Activated effector memory CD4-positive, alpha-beta T cell treated with Interleukin-2 at 50 U/mL for 16 hours (primary cell): ENCODE data around the gene IFT88.

Experiments used
- DNase-seq: peaks from one replicate; pipeline ENCODE4 v3.0.0-alpha.2; 2020

Gene IFT88

DNA sequence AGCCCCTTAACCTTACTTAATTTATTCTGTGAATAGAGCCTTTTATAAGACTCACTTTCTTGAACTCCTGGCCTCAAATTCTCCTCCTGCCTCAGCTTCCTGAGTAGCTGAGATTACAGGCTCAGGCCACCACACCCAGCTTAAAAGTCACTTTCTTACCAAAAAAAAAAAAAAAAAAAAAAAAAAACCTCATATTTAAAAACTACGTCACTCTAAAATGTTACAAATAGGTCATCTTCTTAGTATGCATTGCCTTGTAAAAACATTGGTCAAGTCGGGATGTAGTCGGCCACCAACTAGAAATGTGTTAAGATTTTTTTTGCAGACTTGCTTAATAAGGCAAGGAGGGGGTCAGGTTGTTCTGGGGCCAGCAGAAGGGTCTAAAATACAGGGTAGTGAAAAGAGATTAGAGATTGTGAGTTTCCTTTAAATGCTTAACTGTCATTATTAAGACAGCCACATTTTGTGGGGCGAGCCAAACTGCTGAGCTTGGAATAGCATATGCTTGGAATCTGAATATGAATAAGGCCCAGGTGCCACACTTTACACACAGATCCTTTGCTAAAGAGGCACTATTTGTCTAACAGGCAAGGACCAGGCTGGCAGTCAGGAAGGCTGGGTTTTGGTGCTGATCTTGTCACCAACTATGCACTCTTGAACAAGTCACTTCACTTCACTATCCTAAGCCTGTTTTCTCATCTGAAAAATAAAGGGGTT lies 120.1 kb downstream of the IFT88 start:
- no peak for DNase-seq

DNA sequence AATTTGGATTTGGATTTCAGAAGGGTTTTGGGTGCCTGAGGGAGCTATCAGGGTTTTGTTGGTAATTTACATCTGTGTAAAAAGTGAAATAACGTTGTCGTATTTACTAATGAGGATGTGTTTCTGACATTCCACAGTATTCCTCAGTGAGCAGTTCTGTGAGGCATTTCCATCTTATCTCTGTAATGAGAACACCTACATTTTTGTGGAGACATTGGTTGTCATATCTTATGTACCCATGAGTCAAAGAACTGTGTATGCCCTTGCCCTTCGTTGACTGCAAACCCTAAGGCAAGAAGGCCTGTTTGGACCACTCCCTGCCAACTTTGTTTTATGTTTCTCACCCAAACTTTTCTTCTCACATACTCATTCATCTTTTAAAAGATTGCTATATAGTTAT lies 122.3 kb downstream of the IFT88 start:
- no peak for DNase-seq

DNA sequence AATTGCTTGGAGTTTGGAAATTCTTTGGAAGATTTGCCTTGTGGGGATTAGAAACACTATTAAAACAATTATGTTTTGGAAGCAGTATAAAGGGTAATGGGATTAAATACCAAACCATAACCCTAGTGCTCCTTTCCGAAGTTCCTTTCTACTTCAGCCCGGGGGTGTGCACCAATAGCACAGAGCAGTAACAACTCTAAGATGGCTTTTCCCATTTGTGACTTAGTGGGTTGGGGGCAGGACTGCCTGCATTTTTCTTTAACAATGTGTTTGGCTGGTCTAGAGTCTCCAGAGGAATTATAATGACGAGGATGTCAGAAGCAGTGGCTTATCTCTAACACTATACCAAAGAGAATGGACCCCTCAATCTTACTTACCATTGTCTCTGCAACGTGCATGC lies 124.7 kb downstream of the IFT88 start:
- DNase-seq, result no peak

DNA sequence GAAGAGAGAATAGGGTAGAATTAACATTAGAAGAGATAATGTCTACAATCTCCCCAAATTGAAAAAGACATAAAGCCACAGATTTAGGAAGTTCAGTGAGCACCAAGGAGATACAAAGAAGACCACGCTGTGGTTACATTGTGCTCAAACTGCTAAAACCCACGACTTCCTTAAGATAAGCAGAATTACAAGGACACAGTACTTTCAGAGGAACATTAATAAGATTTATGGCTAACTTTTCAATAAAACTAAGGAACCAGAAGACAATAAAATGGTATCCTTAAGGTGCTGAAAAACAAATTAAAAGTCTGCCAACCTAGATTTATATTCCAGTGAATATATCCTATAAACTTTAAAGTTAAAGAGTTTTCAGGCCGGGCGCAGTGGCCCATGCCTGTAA lies 129.1 kb downstream of the IFT88 start:
- no peak for DNase-seq

DNA sequence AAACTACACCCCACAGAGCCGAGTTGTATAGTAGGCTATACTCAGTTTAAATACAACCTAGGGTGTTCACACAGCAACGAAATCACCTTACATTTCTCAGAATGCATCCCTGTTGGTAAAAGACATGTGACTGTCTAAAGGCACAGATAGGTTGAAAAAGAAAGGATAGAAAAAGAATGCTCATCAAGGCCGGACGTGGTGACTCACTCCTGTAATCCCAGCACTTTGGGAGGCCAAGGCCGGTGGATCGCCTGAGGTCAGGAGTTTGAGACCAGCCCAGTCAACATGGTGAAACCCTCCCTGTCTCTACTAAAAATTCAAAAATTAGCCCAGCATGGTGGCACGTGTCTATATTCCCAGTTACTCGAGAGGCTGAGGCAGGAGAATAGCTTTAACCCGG lies 132.8 kb downstream of the IFT88 start:
- DNase-seq, result no peak

DNA sequence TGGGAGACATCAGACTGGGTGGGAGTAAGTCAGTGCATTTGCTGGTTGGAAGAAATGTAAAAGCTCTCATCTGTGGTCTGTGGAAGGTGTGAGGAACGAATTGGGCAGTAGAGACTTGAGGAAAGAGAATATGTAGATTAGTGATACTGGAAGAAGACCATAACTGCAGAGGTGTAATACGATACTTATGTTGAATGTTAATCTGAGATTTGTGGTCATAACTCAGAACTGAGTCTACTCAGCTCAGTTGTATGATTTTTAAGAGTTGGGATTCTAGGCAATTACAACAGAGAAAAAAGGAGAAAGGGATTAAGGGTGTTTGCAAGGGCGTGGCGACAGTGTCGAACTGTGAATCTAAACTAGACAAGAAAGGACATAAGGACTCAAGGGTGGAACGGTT lies 133.3 kb downstream of the IFT88 start:
- DNase-seq, result no peak

DNA sequence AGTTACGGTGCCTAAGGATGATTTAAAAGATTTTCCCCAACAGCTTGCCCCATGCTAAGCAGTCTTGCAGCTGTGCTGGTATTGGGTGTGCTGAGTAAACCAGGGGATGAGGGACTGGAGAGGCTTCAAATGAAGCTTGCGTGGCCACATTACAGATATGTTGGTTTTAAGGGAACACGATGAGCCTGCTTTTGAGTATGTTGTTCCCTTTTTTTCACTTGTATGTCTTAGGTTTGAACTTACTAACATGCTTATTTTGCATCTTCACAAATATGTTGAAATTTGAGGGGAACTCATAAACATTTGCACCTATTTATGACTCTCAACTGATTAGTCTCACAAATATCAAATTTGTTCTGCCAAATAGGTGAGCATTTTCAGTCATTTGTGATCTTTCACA lies 134.5 kb downstream of the IFT88 start:
- no peak for DNase-seq

DNA sequence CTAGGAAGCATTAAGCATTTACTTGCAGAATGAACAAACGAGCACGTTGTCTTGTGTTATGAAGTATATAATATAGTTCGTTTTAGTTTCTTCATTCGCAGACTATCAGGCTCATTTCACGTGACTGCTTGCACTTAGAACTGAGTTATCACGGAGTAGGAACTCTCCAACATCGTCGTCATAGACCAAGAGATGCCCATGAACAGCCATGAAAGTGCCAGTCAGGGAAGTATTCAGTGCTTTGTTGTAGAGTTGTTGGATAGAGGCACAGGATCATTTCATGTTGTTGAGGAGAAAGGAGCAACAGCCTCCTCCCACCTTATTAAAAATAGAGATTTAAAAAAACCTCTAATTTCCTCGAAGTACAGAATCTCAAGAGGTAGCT lies 135.6 kb downstream of the IFT88 start:
- no peak for DNase-seq

DNA sequence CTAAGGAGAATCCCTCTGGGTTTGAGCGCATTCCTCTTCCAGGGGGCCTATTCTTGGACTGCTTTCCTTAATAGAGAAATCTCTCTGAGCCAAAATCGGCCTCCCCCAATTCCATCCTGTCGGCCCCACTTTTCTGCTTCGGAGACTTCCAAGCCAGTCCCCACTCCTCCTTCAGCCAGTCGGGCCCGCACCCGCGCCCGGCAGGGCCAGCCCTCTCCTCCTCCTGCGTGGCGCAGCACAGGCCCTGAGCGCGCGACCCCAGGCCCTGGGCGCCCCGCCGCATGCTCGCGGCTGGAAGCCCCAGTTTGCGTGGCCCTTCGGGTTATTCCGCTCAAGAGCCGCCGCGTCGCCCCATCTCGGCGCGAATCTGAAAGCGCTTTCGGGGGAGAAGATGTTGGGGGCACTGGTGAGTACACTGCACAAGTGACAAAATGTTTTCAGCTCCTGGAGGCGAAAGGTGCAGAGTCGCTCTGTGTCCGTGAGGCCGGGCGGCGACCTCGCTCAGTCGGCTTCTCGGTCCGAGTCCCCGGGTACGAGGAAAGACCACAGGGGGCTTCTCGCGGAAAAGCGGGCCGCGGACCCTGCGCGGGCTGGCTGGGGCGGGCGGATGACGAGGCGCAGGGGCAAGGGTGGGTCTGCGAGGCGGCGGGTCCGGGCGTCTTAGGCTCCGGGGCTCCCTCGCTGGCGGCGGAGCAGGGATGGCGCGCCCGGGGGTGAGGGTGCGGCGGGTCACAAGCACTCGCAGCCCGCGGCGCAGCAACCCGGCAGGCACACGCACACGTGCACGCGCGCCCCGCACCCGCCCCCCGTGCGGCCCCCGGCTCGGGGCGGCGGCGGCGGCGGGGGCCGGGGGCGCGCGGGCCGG lies 136.2 kb downstream of the IFT88 start, which contains the start of gene IL17D:
TSS of gene IL17D (plus strand) at position 785 of the 865 bp plus-strand sequence. CDS start 303 bp downstream, outside the sequence.
- DNase-seq, result no peak

DNA sequence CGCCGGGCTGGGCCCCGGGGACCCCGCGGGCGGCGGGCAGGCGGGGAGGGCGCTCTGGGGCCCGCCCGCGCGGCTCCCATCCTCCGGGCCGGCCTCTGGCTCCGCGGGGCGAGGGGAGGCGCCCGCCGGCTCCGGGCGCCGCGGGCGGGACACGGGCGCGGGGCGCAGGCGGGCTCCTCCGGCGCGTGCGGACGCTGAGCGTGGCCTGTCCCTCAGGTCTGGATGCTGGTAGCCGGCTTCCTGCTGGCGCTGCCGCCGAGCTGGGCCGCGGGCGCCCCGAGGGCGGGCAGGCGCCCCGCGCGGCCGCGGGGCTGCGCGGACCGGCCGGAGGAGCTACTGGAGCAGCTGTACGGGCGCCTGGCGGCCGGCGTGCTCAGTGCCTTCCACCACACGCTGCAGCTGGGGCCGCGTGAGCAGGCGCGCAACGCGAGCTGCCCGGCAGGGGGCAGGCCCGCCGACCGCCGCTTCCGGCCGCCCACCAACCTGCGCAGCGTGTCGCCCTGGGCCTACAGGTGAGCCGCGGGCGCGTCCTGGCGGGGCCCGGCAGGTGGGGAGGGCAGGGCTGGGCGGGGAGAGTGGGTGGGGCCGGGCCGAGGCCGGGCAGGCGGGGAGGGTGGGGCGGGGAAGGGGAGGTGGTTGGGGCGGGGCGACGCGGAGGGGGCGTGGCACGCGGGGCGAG lies 137.0 kb downstream of the IFT88 start:
- peak; percentile 63 for DNase-seq

DNA sequence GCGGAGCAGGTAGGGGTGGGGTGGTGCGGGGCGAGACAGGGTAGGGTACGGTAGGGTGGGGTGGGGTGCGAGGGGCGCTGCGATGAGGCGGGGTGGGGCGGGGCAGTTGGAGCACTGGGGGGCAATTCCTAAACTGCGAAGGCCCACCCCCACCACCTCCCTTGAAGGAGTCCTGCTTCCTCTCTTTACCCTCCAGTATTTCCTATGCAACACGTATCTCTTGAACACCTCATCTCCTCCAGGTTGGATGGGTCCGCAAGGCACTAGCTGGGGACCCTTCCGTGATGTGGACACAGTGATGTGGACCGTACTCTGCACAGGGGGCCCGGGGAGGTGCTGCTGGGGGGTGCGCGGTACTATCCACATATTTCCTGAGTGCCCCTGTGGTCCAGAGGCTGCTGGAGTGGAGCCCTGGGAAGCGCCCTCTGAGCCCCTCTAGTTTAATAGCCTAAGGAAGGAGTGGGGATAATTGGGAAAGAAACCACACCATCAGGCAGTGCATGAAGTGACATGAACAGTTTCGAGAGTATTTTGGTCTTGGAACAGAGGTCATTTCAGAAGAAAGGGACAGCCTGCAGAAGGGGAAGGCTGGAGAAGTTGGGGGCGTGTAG lies 137.6 kb downstream of the IFT88 start:
- DNase-seq, result no peak

DNA sequence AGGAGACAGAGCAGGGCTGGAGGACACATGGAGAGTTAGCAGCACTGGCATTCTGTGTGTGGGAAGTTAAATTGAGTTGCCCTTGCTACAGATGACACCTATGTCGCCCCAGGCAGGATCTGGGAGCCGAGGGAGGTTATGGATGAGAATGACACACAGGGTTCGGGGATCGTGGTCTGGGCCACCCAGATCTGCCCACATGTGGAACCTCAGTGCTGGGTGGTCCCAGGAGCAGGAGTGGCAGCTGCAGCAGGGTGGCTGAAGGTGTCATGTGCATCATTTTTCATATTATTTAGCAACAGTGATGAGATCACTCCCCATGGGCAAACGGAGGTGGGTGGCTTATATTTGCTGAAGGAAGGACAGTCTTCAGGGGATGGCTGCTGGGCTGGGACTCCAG lies 139.7 kb downstream of the IFT88 start:
- no peak for DNase-seq

DNA sequence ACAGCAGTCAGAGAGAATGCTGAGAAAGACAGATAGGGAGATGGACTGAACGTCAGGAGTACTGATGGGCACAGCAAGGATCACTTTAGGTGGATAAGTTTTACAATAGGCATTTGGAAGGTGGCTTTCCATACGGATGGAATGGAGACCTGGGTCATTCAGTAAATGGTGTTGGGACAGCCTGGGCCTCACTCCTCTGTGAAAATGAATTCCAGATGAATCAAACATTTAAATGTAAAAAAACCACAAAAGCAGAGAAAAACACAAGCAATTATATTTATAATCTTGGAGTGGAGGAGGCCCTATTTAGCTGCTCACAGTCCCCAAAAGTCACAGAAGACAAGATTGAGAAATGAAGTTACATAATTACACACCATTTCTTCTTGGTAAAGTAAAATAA lies 141.3 kb downstream of the IFT88 start:
- no peak for DNase-seq

DNA sequence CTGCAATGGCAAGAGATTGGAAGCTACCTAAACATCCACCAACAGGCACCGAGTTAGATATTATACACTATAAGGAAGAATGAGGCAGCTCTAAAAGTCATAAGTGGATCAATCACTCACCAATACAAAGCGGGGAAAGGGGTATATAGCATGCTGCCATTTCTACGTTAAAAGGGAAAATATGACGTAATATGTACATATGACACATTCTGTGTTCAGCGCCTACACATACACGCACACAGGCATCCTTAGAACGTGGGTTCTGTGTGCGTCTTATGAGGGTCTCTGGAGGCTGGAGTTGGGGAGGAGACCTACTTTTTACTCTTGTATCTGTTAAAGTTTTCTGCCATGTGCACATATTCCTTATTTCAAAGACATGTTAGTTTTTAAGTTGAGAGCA lies 142.4 kb downstream of the IFT88 start:
- DNase-seq, result no peak

DNA sequence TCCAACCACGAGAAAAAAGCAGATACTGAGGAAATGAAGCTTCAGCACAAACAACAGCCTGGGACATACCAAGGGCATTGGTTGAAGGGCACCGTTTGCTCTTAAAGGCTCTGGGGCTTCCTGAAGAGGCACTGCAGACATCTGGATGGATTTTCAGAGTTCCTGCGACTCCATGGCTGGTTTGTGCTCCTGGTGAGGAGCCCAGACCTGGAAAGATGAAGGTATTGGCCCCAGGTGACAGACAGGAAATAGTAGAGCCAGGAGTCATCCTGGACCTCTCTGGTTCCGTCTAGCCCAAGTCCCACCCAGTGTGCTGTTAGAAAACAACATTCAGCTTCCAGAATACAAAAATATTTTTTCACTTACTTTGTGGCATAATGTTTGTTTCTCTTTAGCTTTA lies 142.8 kb downstream of the IFT88 start:
- DNase-seq, result no peak

DNA sequence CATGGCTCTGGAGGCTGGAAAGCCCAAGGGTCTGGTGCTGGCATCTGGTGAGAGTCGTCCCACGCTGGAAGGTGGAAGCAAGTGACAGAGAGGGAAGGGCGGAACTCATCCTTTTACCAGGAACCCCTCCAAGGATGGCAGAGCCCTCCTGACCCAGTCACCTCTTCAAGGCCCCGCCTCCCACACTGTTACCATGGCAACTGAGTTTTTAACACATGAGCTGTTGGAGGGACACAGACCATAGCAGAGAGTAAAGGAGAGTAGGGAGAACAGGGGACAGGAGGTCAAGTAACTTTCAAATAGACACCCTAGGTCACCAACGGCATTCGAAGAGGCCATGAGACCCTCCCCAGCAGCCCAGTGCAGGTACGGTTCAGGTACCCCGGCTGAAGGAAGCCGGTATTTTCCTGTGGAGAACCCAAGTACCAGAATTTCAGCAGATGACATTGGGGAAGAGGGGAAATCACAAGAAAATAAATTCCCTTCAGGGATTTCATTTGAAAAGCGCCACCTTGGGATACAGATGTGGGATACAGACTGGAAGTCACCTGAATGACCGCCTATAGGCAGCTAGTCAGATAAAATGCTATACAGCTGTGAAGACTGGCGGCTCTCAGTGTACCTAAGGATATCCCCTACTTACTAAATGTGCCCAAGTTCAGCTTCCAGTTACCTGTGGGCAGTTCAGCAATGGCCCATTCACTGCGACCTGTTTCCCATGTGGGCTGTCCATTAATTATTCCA lies 144.5 kb downstream of the IFT88 start:
- no peak for DNase-seq

DNA sequence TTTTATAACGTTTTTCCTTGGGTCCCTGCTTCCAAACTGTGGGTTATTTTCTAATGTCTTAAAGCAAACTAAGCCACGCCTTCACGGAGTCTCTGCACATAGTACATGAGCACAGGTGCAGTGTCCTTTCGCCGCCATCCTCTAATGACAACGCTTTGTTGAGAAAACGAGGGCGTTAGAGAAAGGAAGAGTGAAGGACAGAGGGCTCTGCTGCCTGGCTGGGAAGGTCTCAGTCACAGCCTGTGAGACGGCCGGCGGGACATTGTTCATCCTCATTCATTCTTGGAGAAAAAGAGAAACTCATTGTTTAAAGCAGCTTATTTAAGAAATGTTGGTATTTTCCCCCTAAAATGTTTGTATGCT lies 146.0 kb downstream of the IFT88 start:
- no peak for DNase-seq

DNA sequence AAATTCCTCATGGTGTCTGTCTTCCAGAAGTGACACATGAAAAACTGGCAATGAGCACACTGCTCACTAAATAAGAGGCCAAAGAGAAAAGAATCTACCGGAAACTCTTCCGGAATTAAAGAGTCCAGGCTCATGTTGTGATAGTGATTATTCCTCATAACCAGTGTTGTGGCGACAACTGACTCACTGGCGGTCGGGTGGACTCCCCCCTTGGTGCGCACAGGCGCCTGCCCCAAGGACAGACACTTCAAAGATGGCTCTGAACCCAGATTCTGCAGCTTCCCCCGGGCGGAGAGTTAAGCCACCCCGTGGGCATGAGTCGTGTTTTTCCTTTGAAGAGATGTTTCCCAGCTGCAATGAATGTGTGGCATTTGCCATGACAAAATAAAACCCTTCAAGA lies 146.8 kb downstream of the IFT88 start:
- no peak for DNase-seq

DNA sequence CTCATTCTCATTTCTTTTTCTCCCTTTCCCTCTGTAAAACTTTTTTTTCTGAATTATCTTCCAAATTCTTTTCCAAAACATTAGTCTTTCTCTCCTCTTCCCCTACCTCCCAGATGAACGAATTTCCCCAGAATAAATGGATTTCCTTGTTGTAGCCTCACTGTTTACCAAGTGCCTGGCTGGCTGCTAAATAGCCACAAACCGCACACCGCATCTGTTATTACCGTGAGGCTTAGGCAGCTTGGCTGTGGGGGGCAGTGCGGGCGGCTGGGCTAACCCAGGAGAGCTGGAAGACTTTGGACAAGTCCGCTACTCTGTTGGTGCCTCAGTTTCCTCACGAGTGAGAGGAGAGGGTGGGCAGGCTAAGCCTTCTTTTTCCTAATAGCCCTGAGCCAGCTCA lies 147.2 kb downstream of the IFT88 start:
- no peak for DNase-seq

DNA sequence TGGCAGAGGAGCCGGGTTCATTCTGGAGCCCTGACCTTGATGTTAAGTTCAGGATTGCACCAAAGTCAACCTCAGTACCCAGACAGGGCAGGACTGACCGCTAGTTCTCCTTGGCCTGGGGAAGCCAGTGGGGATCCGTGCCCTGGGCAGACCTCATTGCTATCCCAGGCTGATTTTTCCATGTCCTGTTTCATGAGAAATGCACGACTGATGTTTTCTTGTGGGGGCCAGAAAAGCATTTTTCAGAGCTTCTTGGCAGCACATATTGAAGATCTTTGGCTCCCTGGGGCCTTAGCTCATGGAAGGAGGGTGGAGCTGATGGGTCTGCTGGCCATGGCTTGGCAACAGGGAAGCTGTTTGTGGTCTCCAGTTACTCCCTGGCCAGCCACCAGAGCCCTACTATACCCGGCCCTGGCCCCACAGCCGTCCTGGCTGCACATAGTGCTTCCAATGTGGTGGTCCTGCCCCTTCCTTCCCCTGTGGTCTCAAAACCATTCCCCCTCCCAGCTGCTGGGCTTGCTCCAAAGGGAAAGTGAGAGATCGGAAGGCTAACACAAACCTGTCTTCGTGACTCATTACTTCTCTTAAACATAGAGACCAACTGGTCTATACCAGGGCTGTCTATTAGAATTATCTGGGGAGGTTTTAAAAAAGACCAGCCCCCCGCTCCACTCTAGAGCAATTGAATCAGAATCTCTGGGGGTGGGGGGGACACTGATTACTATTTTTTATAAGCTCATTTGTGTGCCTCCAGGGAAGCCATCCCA lies 147.8 kb downstream of the IFT88 start:
- no peak for DNase-seq

DNA sequence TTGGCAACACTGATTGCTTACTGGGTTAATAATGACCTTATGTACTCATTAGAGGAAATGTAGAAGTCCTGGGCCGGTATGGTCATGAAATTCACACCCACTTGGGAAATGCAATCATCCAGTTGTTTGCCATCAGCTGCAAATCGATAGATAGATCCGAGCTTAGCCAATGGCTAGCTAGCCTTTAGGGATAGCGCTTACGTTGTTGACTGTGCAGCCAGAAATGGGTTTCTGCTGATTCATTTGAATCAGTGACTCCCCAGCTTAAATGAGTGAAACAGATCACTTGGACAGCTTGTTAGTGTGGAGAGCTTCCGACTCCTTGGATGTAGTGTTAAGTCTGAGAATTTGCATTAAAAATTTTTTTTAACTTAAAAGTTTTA lies 148.4 kb downstream of the IFT88 start:
- no peak for DNase-seq

DNA sequence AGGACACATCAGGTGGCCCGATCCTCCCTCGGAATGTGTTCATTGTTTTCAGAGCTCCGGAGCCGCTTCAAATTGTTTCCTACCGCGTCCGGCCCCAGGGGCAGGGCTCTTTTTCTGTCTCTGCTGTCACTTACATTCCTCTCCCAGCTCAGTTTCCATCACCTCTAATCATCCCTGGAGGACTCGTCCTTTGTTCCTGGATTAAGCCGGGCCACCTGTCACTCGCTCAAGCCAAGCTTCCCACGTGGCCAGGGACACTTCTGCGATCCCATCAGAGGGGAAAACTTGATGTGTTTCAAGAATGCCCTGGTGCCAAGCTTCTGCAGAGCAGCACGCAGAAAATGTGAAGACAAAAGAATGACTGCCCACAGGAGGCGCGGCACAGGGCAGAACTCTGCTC lies 150.0 kb downstream of the IFT88 start:
- no peak for DNase-seq
